H1 (cell line): ENCODE measurements around the gene CD4. TPM values are rescaled to one million over a fixed set of nuclear protein-coding genes. Genes with fewer than 3 reads are reported as not detected.

Experiments
- CTCF ChIA-PET: fragments of 300-600 bp; sonication (Branson Sonifier 250); formaldehyde crosslinking; loops from one replicate; lab custom pipeline; 2021; ENCODE audit not compliant: partially characterized antibody; lab: Charles Lee
- POLR2A ChIA-PET: fragments of 300-600 bp; sonication (Branson Sonifier 250); formaldehyde crosslinking; loops from one replicate; lab custom pipeline; 2021; ENCODE audit warnings: inconsistent platforms; ENCODE audit not compliant: partially characterized antibody; lab: Charles Lee
- DNase-seq, 2 experiments: peaks; one replicate each; pipeline versions ENCODE4 v3.0.0 to v3.0.0-alpha.2; 2010 to 2022; ENCODE audit warnings: low spot score in 2 of 2, low read depth in 1 of 2, mixed read lengths in 1 of 2
- FAIRE-seq: peaks from 2 replicates; lab custom pipeline; 2011; peaks lifted over from hg19 to GRCh38; lab: Jason Lieb, UNC
- H2AFZ ChIP-seq: 2 replicates; pipeline ENCODE4 v1.8.1; 2012; ENCODE audit warnings: low read length, inconsistent platforms
- H2AK5ac ChIP-seq: 2 replicates; pipeline ENCODE4 v1.6.1; 2013; ENCODE audit warnings: low read depth, low read length
- H2BK120ac ChIP-seq: replicated peaks from 2 replicates; pipeline ENCODE3; 2013; ENCODE audit warnings: low read depth, low read length, inconsistent platforms
- H2BK12ac ChIP-seq: 2 replicates; pipeline ENCODE4 v1.6.1; 2013; ENCODE audit warnings: low read depth, low read length
- H2BK15ac ChIP-seq: 2 replicates; pipeline ENCODE4 v1.6.1; 2013; ENCODE audit warnings: low read length
- H2BK20ac ChIP-seq: 2 replicates; pipeline ENCODE4 v1.6.1; 2013; ENCODE audit warnings: low read length
- H2BK5ac ChIP-seq: 2 replicates; pipeline ENCODE4 v1.6.1; 2013; ENCODE audit warnings: low read depth, low read length
- H3K14ac ChIP-seq: 2 replicates; pipeline ENCODE4 v1.6.1; 2013; ENCODE audit warnings: inconsistent platforms; ENCODE audit not compliant: insufficient read length
- H3K18ac ChIP-seq: 2 replicates; pipeline ENCODE4 v1.6.1; 2013; ENCODE audit warnings: low read length; ENCODE audit errors: extremely low read depth
- H3K23ac ChIP-seq: 2 replicates; pipeline ENCODE4 v1.6.1; 2013; ENCODE audit warnings: inconsistent platforms; ENCODE audit not compliant: insufficient read length
- H3K23me2 ChIP-seq: 2 replicates; pipeline ENCODE4 v1.6.1; 2013; ENCODE audit warnings: low read depth, low read length
- H3K27ac ChIP-seq: 2 replicates; pipeline ENCODE4 v1.6.1; 2011; ENCODE audit warnings: low read depth, low read length, inconsistent platforms
- H3K27me3 ChIP-seq, 4 experiments: replicated peaks in 1 of 4; 1 replicate in 1 of 4; 2 replicates in 3 of 4; pipeline versions ENCODE4 v1.6.1 to v1.8.1; 2011 to 2013; ENCODE audit warnings: low read length in 3 of 4, mild to moderate bottlenecking in 3 of 4, inconsistent platforms in 2 of 4, mixed read lengths in 2 of 4, moderate library complexity in 1 of 4; ENCODE audit not compliant: control insufficient read depth in 3 of 4, insufficient read depth in 3 of 4; ENCODE audit errors: extremely low read depth in 1 of 4
- H3K36me3 ChIP-seq, 4 experiments: 2 replicates each; pipeline versions ENCODE4 v1.6.1 to v1.8.1; 2011 to 2013; ENCODE audit warnings: mild to moderate bottlenecking in 4 of 4, low read length in 3 of 4, moderate library complexity in 2 of 4, control low read depth in 1 of 4, inconsistent platforms in 1 of 4; ENCODE audit not compliant: insufficient read depth in 4 of 4, control insufficient read depth in 2 of 4
- H3K4ac ChIP-seq: replicated peaks from 2 replicates; pipeline ENCODE3; 2013; ENCODE audit warnings: low read length, low read depth, mixed read lengths, inconsistent platforms; ENCODE audit not compliant: insufficient read length
- H3K4me1 ChIP-seq, 4 experiments: replicated peaks in 1 of 4; 1 replicate in 1 of 4; 2 replicates in 3 of 4; pipeline versions ENCODE4 v1.6.1 to v1.8.1; 2011 to 2013; ENCODE audit warnings: low read length in 3 of 4, inconsistent platforms in 2 of 4, mixed read lengths in 1 of 4; ENCODE audit not compliant: insufficient read depth in 4 of 4, control insufficient read depth in 3 of 4
- H3K4me2 ChIP-seq, 2 experiments: 2 replicates each; pipeline versions ENCODE4 v1.6.1 to v1.8.1; 2011 to 2013; ENCODE audit warnings: low read depth in 2 of 2, low read length in 2 of 2, control low read depth in 1 of 2, inconsistent platforms in 1 of 2, mild to moderate bottlenecking in 1 of 2; ENCODE audit not compliant: insufficient read depth in 1 of 2
- H3K4me3 ChIP-seq, 4 experiments: fragments of 200-600, 300-600 bp in 1 of 4; sonication (generic), shearing (Covaris generic), sonication (Bioruptor Twin) in 1 of 4; 2 replicates each; pipeline versions ENCODE4 v1.5.1 to v1.8.1; 2011 to 2016; ENCODE audit warnings: low read length in 4 of 4, low read depth in 3 of 4, control low read depth in 2 of 4, inconsistent platforms in 2 of 4, mild to moderate bottlenecking in 2 of 4, mixed read lengths in 1 of 4, moderate library complexity in 1 of 4; ENCODE audit not compliant: insufficient read depth in 2 of 4; ENCODE audit errors: extremely low read depth in 1 of 4
- H3K56ac ChIP-seq: replicated peaks from 2 replicates; pipeline ENCODE3; 2013; ENCODE audit warnings: low read depth, mild to moderate bottlenecking, mixed read lengths, low read length, inconsistent platforms; ENCODE audit not compliant: insufficient read length
- H3K79me1 ChIP-seq: 2 replicates; pipeline ENCODE4 v1.6.1; 2013; ENCODE audit warnings: low read depth, low read length, control low read depth
- H3K79me2 ChIP-seq, 2 experiments: 2 replicates each; pipeline versions ENCODE4 v1.6.1 to v1.8.1; 2012 to 2013; ENCODE audit warnings: low read length in 2 of 2, mild to moderate bottlenecking in 2 of 2, inconsistent platforms in 1 of 2; ENCODE audit not compliant: insufficient read depth in 2 of 2, control insufficient read depth in 1 of 2
- H3K9ac ChIP-seq, 4 experiments: replicated peaks in 1 of 4; 1 replicate in 1 of 4; 2 replicates in 3 of 4; pipeline versions ENCODE4 v1.6.1 to v1.8.1; 2011 to 2013; ENCODE audit warnings: low read depth in 3 of 4, low read length in 3 of 4, control low read depth in 2 of 4, mild to moderate bottlenecking in 2 of 4, moderate library complexity in 2 of 4, inconsistent platforms in 1 of 4; ENCODE audit errors: extremely low read depth in 1 of 4
- H3K9me3 ChIP-seq, 2 experiments: 2 replicates each; pipeline versions ENCODE4 v1.6.1 to v1.8.1; 2012 to 2013; ENCODE audit warnings: mild to moderate bottlenecking in 2 of 2, moderate library complexity in 2 of 2, control low read depth in 1 of 2, inconsistent platforms in 1 of 2, low read depth in 1 of 2, low read length in 1 of 2, mixed read lengths in 1 of 2; ENCODE audit not compliant: insufficient read depth in 2 of 2
- H4K20me1 ChIP-seq, 2 experiments: replicated peaks in 1 of 2; 2 replicates each; pipeline versions ENCODE3 to v1.8.1; 2011 to 2013; ENCODE audit warnings: inconsistent platforms in 2 of 2, low read length in 2 of 2, mild to moderate bottlenecking in 1 of 2; ENCODE audit not compliant: insufficient read depth in 2 of 2, control insufficient read depth in 1 of 2
- H4K5ac ChIP-seq: 2 replicates; pipeline ENCODE4 v1.6.1; 2013; ENCODE audit warnings: low read length, low read depth, mixed read lengths, inconsistent platforms; ENCODE audit not compliant: insufficient read length
- H4K8ac ChIP-seq: 2 replicates; pipeline ENCODE4 v1.8.0; 2013; ENCODE audit warnings: mild to moderate bottlenecking, moderate library complexity, low read length, inconsistent platforms; ENCODE audit not compliant: insufficient read depth; ENCODE audit errors: extremely low read depth
- H4K91ac ChIP-seq: replicated peaks from 2 replicates; pipeline ENCODE3; 2013; ENCODE audit warnings: low read length, mixed read lengths, inconsistent platforms; ENCODE audit not compliant: insufficient read length
- CBX5 ChIP-seq: fragments of 300-800, 300-1000 bp; sonication (generic); IDR thresholded peaks from 2 replicates; pipeline ENCODE4 v1.7.1; 2016; ENCODE audit warnings: antibody characterized with exemption, low read length, low read depth
- CHD1 ChIP-seq: IDR thresholded peaks from 2 replicates; pipeline ENCODE4 v1.6.1; 2012; ENCODE audit warnings: low read depth, low read length, improper control_type of control experiment
- FOSL1 ChIP-seq: IDR thresholded peaks from 2 replicates; pipeline ENCODE4 v1.6.1; 2011; ENCODE audit warnings: mild to moderate bottlenecking, low read depth, low read length, moderate library complexity; ENCODE audit not compliant: insufficient read depth
- HDAC2 ChIP-seq, 2 experiments: fragments of 300-600 bp in 1 of 2; sonication (generic) in 1 of 2; IDR thresholded peaks; 2 replicates each; pipeline ENCODE4 v1.6.1; 2011 to 2012; ENCODE audit warnings: low read depth in 2 of 2, low read length in 2 of 2, mild to moderate bottlenecking in 2 of 2, moderate library complexity in 2 of 2, borderline replicate concordance in 1 of 2, inconsistent platforms in 1 of 2
- JUN ChIP-seq: IDR thresholded peaks from 2 replicates; pipeline ENCODE4 v1.6.1; 2011; ENCODE audit warnings: low read depth, mild to moderate bottlenecking, improper control_type of control experiment, low read length
- KDM1A ChIP-seq: fragments of 200-600, 300-600 bp; sonication (generic); IDR thresholded peaks from 2 replicates; pipeline ENCODE4 v1.7.1; 2016; ENCODE audit warnings: mild to moderate bottlenecking, low read length, borderline replicate concordance
- RFX5 ChIP-seq: IDR thresholded peaks from 2 replicates; pipeline ENCODE4 v1.6.1; 2011; ENCODE audit warnings: low read depth, low read length, improper control_type of control experiment, borderline replicate concordance
- RXRA ChIP-seq: IDR thresholded peaks from 2 replicates; pipeline ENCODE4 v1.6.1; 2011; ENCODE audit warnings: low read depth, mild to moderate bottlenecking, low read length, moderate library complexity; ENCODE audit not compliant: insufficient read depth
- SAP30 ChIP-seq: fragments of 300-600 bp; sonication (generic); IDR thresholded peaks from 2 replicates; pipeline ENCODE4 v1.7.1; 2012; ENCODE audit warnings: low read length, moderate library complexity, mild to moderate bottlenecking, inconsistent platforms; ENCODE audit not compliant: insufficient read depth, insufficient replicate concordance
- SIN3A ChIP-seq, 2 experiments: IDR thresholded peaks in 1 of 2; conservative IDR thresholded peaks in 1 of 2; 2 replicates each; pipeline ENCODE4 v1.6.1; 2011 to 2012; ENCODE audit warnings: low read length in 2 of 2, improper control_type of control experiment in 1 of 2, low read depth in 1 of 2, mild to moderate bottlenecking in 1 of 2
- SP4 ChIP-seq: IDR thresholded peaks from 2 replicates; pipeline ENCODE4 v1.6.1; 2012; ENCODE audit warnings: low read length, inconsistent platforms
- TBP ChIP-seq: IDR thresholded peaks from 2 replicates; pipeline ENCODE4 v1.6.1; 2011; ENCODE audit warnings: low read depth, low read length, improper control_type of control experiment
- TEAD4 ChIP-seq: IDR thresholded peaks from 2 replicates; pipeline ENCODE4 v1.6.1; 2012; ENCODE audit warnings: low read depth, low read length, inconsistent platforms, mixed read lengths
- ZNF274 ChIP-seq: IDR thresholded peaks from 2 replicates; pipeline ENCODE4 v1.7.0; 2012; ENCODE audit warnings: low read length, borderline replicate concordance; ENCODE audit errors: extremely low read depth
- WGBS, 2 experiments: shearing (Covaris generic) in 1 of 2; methylation state at CpG; one replicate each; pipeline versions ENCODE4 v1.1.6 to v1.1.7; 2013 to 2015; ENCODE audit warnings: low lambda C conversion rate in 2 of 2, mixed read lengths in 2 of 2, inconsistent platforms in 1 of 2, low coverage in 1 of 2, missing lambda C conversion rate in 1 of 2; ENCODE audit not compliant: insufficient replicate concordance in 2 of 2, insufficient coverage in 1 of 2, insufficient read length in 1 of 2; ENCODE audit errors: extremely low coverage in 1 of 2, missing lambda C conversion rate in 1 of 2; 5-methylcytosine and 5-hydroxymethylcytosine counted together
- polyA plus RNA-seq, 7 experiments: library from polyadenylated mRNA; depleted of rRNA in 3 of 7; stranded (reverse) in 5 of 7; unstranded in 2 of 7; fragments of >200 nt in 5 of 7; fragments of 200-250 nt in 2 of 7; gene quantifications; 1 replicate in 5 of 7; 2 replicates in 1 of 7; 4 replicates in 1 of 7; pipeline versions ENCODE4 v1.2.1 to v1.2.3, GENCODE V29; 2011 to 2013; ENCODE audit warnings: missing spikeins in 2 of 7, mixed read lengths in 2 of 7
- total RNA-seq: library from RNA; stranded (reverse); fragmentation: NEBNext Ultra II Directional; extraction: Animal tissue kit (Norgen Biotek cat#: 25700); gene quantifications from 2 replicates; pipeline ENCODE4 v1.2.1, GENCODE V29; 2021

CD4 gene
- total and polyA plus RNA-seq, 2 of the 8 experiments (the other 6 are each of a cell fraction or from before 2014, with no cell fraction given): 3.4 to 5.1 TPM

- WGBS, 2 experiments: 95% methylated on average over 5 of the region's 5 CpGs; no CpG with 5 or more reads in 1 of the 2 experiments
- CTCF ChIA-PET: interaction anchor here (0.6 to 29.6 kb wide), 9 partner anchors 8 to 164 kb away, joined by 3 to 532 read pairs (median 9); partner anchors contain the start of genes GNB3, GPR162, LAG3 and MLF2
- no peak overlapping the region for H4K8ac ChIP-seq
- TF ChIP-seq KDM1A: no peak
- TF ChIP-seq CHD1: no peak
- TF ChIP-seq RFX5: no peak
- TF ChIP-seq HDAC2 (IDR thresholded peaks at IDR 0.05; ENCODE audit: borderline replicate concordance in 1 of 2, low read depth in 2 of 2, low read length in 2 of 2): no peak
- TF ChIP-seq FOSL1: no peak
- no peak for TF ChIP-seq TEAD4
- TF ChIP-seq ZNF274: no peak
- TF ChIP-seq SP4: no peak
- no peak for TF ChIP-seq SIN3A (conservative IDR thresholded peaks at IDR 0.05 in 1 of 2, IDR thresholded peaks at IDR 0.05 in 1 of 2; ENCODE audit: low read depth in 1 of 2, low read length in 2 of 2)
- TF ChIP-seq CBX5: no peak
- TF ChIP-seq RXRA: no peak
- no peak for TF ChIP-seq JUN
- TF ChIP-seq SAP30: no peak
- TF ChIP-seq TBP: no peak
Measured at GRCh38 chr12:6784761-6785160, 4.6 kb upstream of the CD4 start.

More at GRCh38 chr12:6784761-6785160, 4.6 kb upstream of the CD4 start:
- Histone ChIP-seq H3K4me3 (no peak overlapping the region), H3K4me1 (peaks cover 4 to 10% (median 6%) of the 10 kb centered on the region in 4 experiments; a peak in 6 of 7 replicates), H3K9me3 (no peaks in the 10 kb centered on the region), H2BK12ac (no peak overlapping the region), H3K27ac (no peak overlapping the region), H3K79me1 (no peaks in the 10 kb centered on the region), H2BK5ac (no peak overlapping the region), H3K36me3 (no peaks in the 10 kb centered on the region), H3K4me2 (no peak overlapping the region), H3K79me2 (no peaks in the 10 kb centered on the region), H3K56ac (no peak overlapping the region), H2BK15ac (no peak overlapping the region), H3K4ac (no peak overlapping the region), H3K23ac (no peak overlapping the region), H4K91ac (no peak overlapping the region), H3K9ac (no peak overlapping the region), H3K18ac (no peak overlapping the region), H2AFZ (no peak overlapping the region), H3K23me2 (no peaks in the 10 kb centered on the region), H3K27me3 (no peaks in the 10 kb centered on the region), H2AK5ac (no peak overlapping the region), H4K20me1 (no peaks in the 10 kb centered on the region), H2BK20ac (no peak overlapping the region), H2BK120ac (no peak overlapping the region), H4K5ac (no peak overlapping the region), H3K14ac (no peak overlapping the region)
- POLR2A ChIA-PET: interaction anchor here (0.7 to 2.0 kb wide), 4 partner anchors 13 to 45 kb away, joined by 3 to 7 read pairs (median 6); partner anchors contain the start of gene MLF2
- DNase-seq: no peak
- FAIRE-seq: no peak
